GM23338 (cell line): ENCODE data around the gene AGMAT. TPM values are rescaled to one million over a fixed set of nuclear protein-coding genes. Genes with fewer than 3 reads are reported as not detected.

ENCODE experiments used
- ATAC-seq: fragments of 200-7000 bp; cut with Tn5 transposase; 3 replicates; pipeline ENCODE4 v1.9.1; 2020
- DNase-seq: peaks from one replicate; pipeline ENCODE4 v3.0.0-alpha.2; 2015; ENCODE audit warnings: low spot score
- H2AFZ ChIP-seq: fragments of 200-600 bp; sonication (generic); 2 replicates; pipeline ENCODE4 v1.8.0; 2016; ENCODE audit warnings: antibody characterized with exemption, mild to moderate bottlenecking, moderate library complexity
- H3F3A ChIP-seq: fragments of 200-600 bp; sonication (generic); replicated peaks from 2 replicates; pipeline ENCODE4 v1.8.0; 2017; ENCODE audit warnings: antibody characterized with exemption, mixed run types, low read depth
- H3K27ac ChIP-seq: fragments of 200-600 bp; sonication (generic); 2 replicates; pipeline ENCODE4 v1.6.1; 2016; ENCODE audit warnings: low read depth
- H3K27me3 ChIP-seq: fragments of 200-600 bp; sonication (generic); 2 replicates; pipeline ENCODE4 v1.8.0; 2016; ENCODE audit warnings: mild to moderate bottlenecking, mixed run types, moderate library complexity; ENCODE audit not compliant: insufficient read depth
- H3K36me3 ChIP-seq: fragments of 200-600 bp; sonication (generic); 2 replicates; pipeline ENCODE4 v1.8.0; 2016; ENCODE audit warnings: mild to moderate bottlenecking; ENCODE audit not compliant: insufficient read depth
- H3K4me1 ChIP-seq: fragments of 200-600 bp; sonication (generic); 2 replicates; pipeline ENCODE4 v1.8.0; 2016; ENCODE audit warnings: mild to moderate bottlenecking, moderate library complexity; ENCODE audit not compliant: insufficient read depth
- H3K4me2 ChIP-seq: fragments of 200-600 bp; sonication (generic); 2 replicates; pipeline ENCODE4 v1.7.1; 2017; ENCODE audit warnings: mixed run types
- H3K4me3 ChIP-seq: fragments of 200-600 bp; sonication (generic); 2 replicates; pipeline ENCODE4 v1.6.1; 2016; ENCODE audit warnings: mixed run types
- H3K79me2 ChIP-seq: fragments of 200-600 bp; sonication (generic); replicated peaks from 2 replicates; pipeline ENCODE4 v1.8.0; 2017; ENCODE audit warnings: mild to moderate bottlenecking; ENCODE audit not compliant: insufficient read depth
- H3K9me2 ChIP-seq: fragments of 200-600 bp; sonication (generic); 2 replicates; pipeline ENCODE4 v1.8.0; 2017; ENCODE audit not compliant: insufficient read depth
- H4K20me1 ChIP-seq: fragments of 200-600 bp; sonication (generic); replicated peaks from 2 replicates; pipeline ENCODE4 v1.8.0; 2017; ENCODE audit warnings: mild to moderate bottlenecking; ENCODE audit not compliant: insufficient read depth
- H3K27ac Mint-ChIP-seq: 2 replicates; pipeline ENCODE4 v1.8.0; 2020; ENCODE audit warnings: inconsistent platforms, mild to moderate bottlenecking, moderate library complexity, mixed read lengths
- H3K27me3 Mint-ChIP-seq: 3 replicates; pipeline ENCODE4 v1.8.0; 2022; ENCODE audit warnings: low read depth, mild to moderate bottlenecking, moderate library complexity, mixed read lengths, inconsistent platforms; ENCODE audit not compliant: insufficient read depth, poor library complexity
- H3K36me3 Mint-ChIP-seq: 3 replicates; pipeline ENCODE4 v1.8.0; 2021; ENCODE audit warnings: low read depth, mild to moderate bottlenecking, inconsistent platforms, moderate library complexity, mixed read lengths
- H3K4me1 Mint-ChIP-seq: 3 replicates; pipeline ENCODE4 v1.8.0; 2020; ENCODE audit warnings: mild to moderate bottlenecking, inconsistent platforms, mixed read lengths
- H3K4me3 Mint-ChIP-seq: 3 replicates; pipeline ENCODE4 v1.8.0; 2021; ENCODE audit warnings: moderate library complexity, mild to moderate bottlenecking, inconsistent platforms, mixed read lengths
- H3K9me3 Mint-ChIP-seq: 3 replicates; pipeline ENCODE4 v1.8.0; 2020; ENCODE audit warnings: moderate library complexity, mild to moderate bottlenecking, inconsistent platforms, mixed read lengths
- CREB1 ChIP-seq: fragments of 250-450 bp; sonication (Bioruptor Pico); IDR thresholded peaks from 2 replicates; pipeline ENCODE4 v1.5.0; 2020; ENCODE audit warnings: low read depth, mild to moderate bottlenecking, moderate library complexity
- ETS1 ChIP-seq: IDR thresholded peaks from 2 replicates; pipeline ENCODE4 v1.6.1; 2016; ENCODE audit warnings: antibody characterized with exemption
- JUNB ChIP-seq: IDR thresholded peaks from one replicate; pipeline ENCODE4 v1.6.1; 2016; ENCODE audit warnings: antibody characterized with exemption; ENCODE audit not compliant: unreplicated experiment
- NANOG ChIP-seq: IDR thresholded peaks from 2 replicates; pipeline ENCODE4 v1.6.1; 2016; ENCODE audit warnings: antibody characterized with exemption, borderline replicate concordance
- POLR2AphosphoS5 ChIP-seq: IDR thresholded peaks from 2 replicates; pipeline ENCODE4 v1.6.1; 2016; ENCODE audit warnings: antibody characterized with exemption, low read depth
- REST ChIP-seq: IDR thresholded peaks from one replicate; pipeline ENCODE4 v1.6.1; 2018; ENCODE audit warnings: antibody characterized with exemption; ENCODE audit not compliant: unreplicated experiment
- ZNF114 ChIP-seq: fragments of 250-450 bp; sonication (Bioruptor Pico); IDR thresholded peaks from 2 replicates; pipeline ENCODE4 v1.5.0; 2020; ENCODE audit warnings: mild to moderate bottlenecking, moderate library complexity
- ZNF331 ChIP-seq: fragments of 250-450 bp; sonication (Bioruptor Pico); IDR thresholded peaks from 2 replicates; pipeline ENCODE4 v1.5.0; 2020; ENCODE audit warnings: low read depth, mild to moderate bottlenecking, moderate library complexity
- polyA plus RNA-seq: library from polyadenylated mRNA; unstranded; fragments of >200 nt; fragmentation: Nextera tagmentation; extraction: Ambion mirVana; gene quantifications from 2 replicates; pipeline ENCODE4 v1.2.1, GENCODE V29; 2016
- total RNA-seq: library from RNA; depleted of rRNA; stranded (reverse); fragments of >200 nt; shearing (Covaris generic); gene quantifications from 2 replicates; pipeline ENCODE4 v1.2.3, GENCODE V29; 2014

The AGMAT gene
- total and polyA plus RNA-seq, 2 experiments from 2014 or later = 1.8 to 7.4 TPM

GRCh38 chr1:15531682-15532081 lies 53.2 kb downstream of the AGMAT start:
- Histone ChIP-seq H3K27ac (no peak overlapping the region), H3K36me3 (peaks cover 10% of the 10 kb centered on the region), H3K27me3 (no peaks in the 10 kb centered on the region), H3K79me2 (peaks cover 34% of the 10 kb centered on the region), H3K4me2 (no peak overlapping the region), H4K20me1 (0 out of 2 replicates have a peak, but pooled peaks cover 6% of the 10 kb centered on the region), H3F3A (no peaks in the 10 kb centered on the region), H3K4me3 (no peak overlapping the region), H3K9me2 (no peaks in the 10 kb centered on the region), H3K4me1 (no peaks in the 10 kb centered on the region), H2AFZ (no peak overlapping the region)
- no peak overlapping the region for H3K27ac Mint-ChIP-seq
- peaks cover 14% of the 10 kb centered on the region; the same call in 2 of the 3 replicates for H3K36me3 Mint-ChIP-seq
- no peak for DNase-seq
- no peaks in the 10 kb centered on the region for H3K9me3 Mint-ChIP-seq
- H3K4me3 Mint-ChIP-seq = no peak overlapping the region
- no peak for ATAC-seq
- peaks cover 4% of the 10 kb centered on the region for H3K27me3 Mint-ChIP-seq
- TF ChIP-seq POLR2AphosphoS5 (no peak), ETS1 (no peak), CREB1 (no peak), ZNF114 (CRISPR knock-in tag) (no peak), ZNF331 (CRISPR knock-in tag) (no peak), REST (no peak), NANOG (no peak)
- peaks cover 7% of the 10 kb centered on the region for H3K4me1 Mint-ChIP-seq

- peaks cover 5% of the 10 kb centered on the region for H3K36me3 ChIP-seq
- no peak overlapping the region for H2AFZ ChIP-seq
- H3K4me1 Mint-ChIP-seq = peaks cover 11% of the 10 kb centered on the region
- peaks cover 7% of the 10 kb centered on the region for H3K27me3 Mint-ChIP-seq
- no peaks in the 10 kb centered on the region for H3F3A ChIP-seq
- no peak overlapping the region for H3K4me3 ChIP-seq
- no peak overlapping the region for H3K4me3 Mint-ChIP-seq
- H3K4me1 ChIP-seq = peaks cover 2% of the 10 kb centered on the region; the same call in 1 of the 2 replicates
- no peaks in the 10 kb centered on the region for H3K9me2 ChIP-seq
- 0 out of 2 replicates have a peak, but pooled peaks cover 6% of the 10 kb centered on the region for H4K20me1 ChIP-seq
- no peak overlapping the region for H3K27ac Mint-ChIP-seq
- peaks cover 34% of the 10 kb centered on the region for H3K79me2 ChIP-seq
- H3K9me3 Mint-ChIP-seq = no peaks in the 10 kb centered on the region
- H3K27ac ChIP-seq = no peak overlapping the region
- peaks cover 8% of the 10 kb centered on the region; the same call in 2 of the 3 replicates for H3K36me3 Mint-ChIP-seq
- no peaks in the 10 kb centered on the region for H3K27me3 ChIP-seq
- TF ChIP-seq ZNF331 (CRISPR knock-in tag) (no peak), JUNB (no peak)
- no peak for ATAC-seq
- no peak for DNase-seq
- no peak overlapping the region for H3K4me2 ChIP-seq
These were observed 53.8 kb downstream of the AGMAT start for GRCh38 chr1:15531003-15531402.
